Thyroid gland (tissue), 4 donors: ENCODE data around the gene MMP1. TPM values are rescaled to one million over a fixed set of nuclear protein-coding genes. Genes with fewer than 3 reads are reported as not detected.

Experiments used
- DNase-seq, 2 donors: peaks; one replicate each; pipeline ENCODE4 v3.0.0-alpha.2; 2019
- H3K27ac ChIP-seq, 3 donors: fragments of 200-600 bp; sonication (generic); 1 replicate in 2 of 3; 2 replicates in 1 of 3; pipeline ENCODE4 v1.5.1; 2016 to 2019; ENCODE audit warnings: mild to moderate bottlenecking in 1 of 3, moderate library complexity in 1 of 3
- H3K27me3 ChIP-seq: fragments of 200-600 bp; sonication (generic); one replicate; pipeline ENCODE4 v1.5.1; 2019
- H3K36me3 ChIP-seq, 2 donors: fragments of 200-600 bp; sonication (generic); one replicate each; pipeline ENCODE4 v1.5.1; 2016 to 2019
- H3K4me1 ChIP-seq, 2 donors: fragments of 200-600 bp; sonication (generic); one replicate each; pipeline ENCODE4 v1.5.1; 2017 to 2019
- H3K4me3 ChIP-seq, 3 donors: fragments of 200-600 bp; sonication (generic); replicated peaks in 1 of 3; 1 replicate in 2 of 3; 2 replicates in 1 of 3; pipeline ENCODE4 v1.5.1; 2016; ENCODE audit warnings: mild to moderate bottlenecking in 1 of 3
- H3K9me3 ChIP-seq: fragments of 200-600 bp; sonication (generic); one replicate; pipeline ENCODE4 v1.5.1; 2017
- POLR2A ChIP-seq, 2 donors: fragments of 450-650 bp; IDR thresholded peaks; one replicate each; pipeline ENCODE4 v1.6.1; 2017; ENCODE audit warnings: antibody characterized with exemption in 2 of 2, mild to moderate bottlenecking in 2 of 2, moderate library complexity in 1 of 2
- WGBS, 2 donors: methylation state at CpG; one replicate each; pipeline ENCODE4 v1.1.5; 2017; 5-methylcytosine and 5-hydroxymethylcytosine counted together
- intact Hi-C: fragments of 100-400 bp; cut with DNase I; formaldehyde crosslinking; loops from one replicate; pipeline ENCODE4 v1.15.1; 2023
- total RNA-seq, 4 donors: library from RNA; depleted of rRNA; stranded (reverse); fragments of >200 nt; gene quantifications; one replicate each; pipeline ENCODE4 v1.2.3, GENCODE V29; 2016
- TF ChIP-seq, protein P1 (sequence below), 6 experiments: fragments of 200-600 bp in 3 of 6; fragments of 450-650 bp in 3 of 6; sonication (generic) in 3 of 6; IDR thresholded peaks; one replicate each; pipeline ENCODE4 v1.5.1; 2016 to 2019; ENCODE audit warnings: antibody characterized with exemption in 6 of 6, mild to moderate bottlenecking in 2 of 6, inconsistent platforms in 1 of 6, moderate library complexity in 1 of 6

The MMP1 gene
- total RNA-seq, 4 donors from 2014 or later = not detected

GRCh38 chr11:102824556-102824955 is 26.6 kb upstream of the MMP1 start:
- intact Hi-C loops = no loop called here
- H3K4me3 ChIP-seq = no peak overlapping the region
- no peak for DNase-seq
- H3K4me1 ChIP-seq = no peaks in the 10 kb centered on the region
- no peaks in the 10 kb centered on the region for H3K36me3 ChIP-seq
- H3K27ac ChIP-seq = no peak overlapping the region
- H3K27me3 ChIP-seq = no peaks in the 10 kb centered on the region
- no peaks in the 10 kb centered on the region for H3K9me3 ChIP-seq
- WGBS, 2 donors = 96 to 98% methylated on average over 1 of the region's 1 CpG
- TF ChIP-seq POLR2A (IDR thresholded peaks at IDR 0.05) = no peak
- TF ChIP-seq, protein P1, sequence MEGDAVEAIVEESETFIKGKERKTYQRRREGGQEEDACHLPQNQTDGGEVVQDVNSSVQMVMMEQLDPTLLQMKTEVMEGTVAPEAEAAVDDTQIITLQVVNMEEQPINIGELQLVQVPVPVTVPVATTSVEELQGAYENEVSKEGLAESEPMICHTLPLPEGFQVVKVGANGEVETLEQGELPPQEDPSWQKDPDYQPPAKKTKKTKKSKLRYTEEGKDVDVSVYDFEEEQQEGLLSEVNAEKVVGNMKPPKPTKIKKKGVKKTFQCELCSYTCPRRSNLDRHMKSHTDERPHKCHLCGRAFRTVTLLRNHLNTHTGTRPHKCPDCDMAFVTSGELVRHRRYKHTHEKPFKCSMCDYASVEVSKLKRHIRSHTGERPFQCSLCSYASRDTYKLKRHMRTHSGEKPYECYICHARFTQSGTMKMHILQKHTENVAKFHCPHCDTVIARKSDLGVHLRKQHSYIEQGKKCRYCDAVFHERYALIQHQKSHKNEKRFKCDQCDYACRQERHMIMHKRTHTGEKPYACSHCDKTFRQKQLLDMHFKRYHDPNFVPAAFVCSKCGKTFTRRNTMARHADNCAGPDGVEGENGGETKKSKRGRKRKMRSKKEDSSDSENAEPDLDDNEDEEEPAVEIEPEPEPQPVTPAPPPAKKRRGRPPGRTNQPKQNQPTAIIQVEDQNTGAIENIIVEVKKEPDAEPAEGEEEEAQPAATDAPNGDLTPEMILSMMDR (IDR thresholded peaks at IDR 0.05) = no peak

GRCh38 chr11:102819491-102819890 is 21.5 kb upstream of the MMP1 start:
- intact Hi-C loops = no loop called here
- WGBS, 2 donors = 79 to 84% methylated on average over 6 of the region's 6 CpGs
- no peaks in the 10 kb centered on the region for H3K36me3 ChIP-seq
- H3K27ac ChIP-seq = no peak overlapping the region
- TF ChIP-seq POLR2A (IDR thresholded peaks at IDR 0.05) = no peak
- TF ChIP-seq, protein P1 (IDR thresholded peaks at IDR 0.05) = no peak
- DNase-seq = no peak
- H3K4me1 ChIP-seq = no peaks in the 10 kb centered on the region
- H3K27me3 ChIP-seq = no peaks in the 10 kb centered on the region
- H3K9me3 ChIP-seq = no peaks in the 10 kb centered on the region
- no peak overlapping the region for H3K4me3 ChIP-seq

DNA sequence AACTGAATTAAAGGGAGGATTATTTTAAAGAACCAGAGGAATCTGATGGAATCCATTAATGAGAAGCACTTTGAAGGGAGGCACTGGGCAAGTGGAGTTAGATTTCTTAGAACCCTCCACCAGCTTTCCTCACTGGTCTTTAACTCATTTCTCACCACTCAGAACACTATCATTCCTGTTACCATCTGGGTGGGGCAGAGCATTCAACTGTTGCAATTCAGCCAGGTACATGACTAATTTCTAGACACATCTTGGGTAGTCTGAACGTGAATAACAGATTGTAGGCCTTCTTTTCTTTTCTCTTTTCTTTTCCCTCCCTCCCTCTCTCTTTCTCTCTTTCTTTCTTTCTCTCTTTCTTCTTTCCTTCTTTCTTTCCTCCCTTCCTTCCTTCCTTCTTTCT is 15.5 kb upstream of the MMP1 start:
- Histone ChIP-seq H3K27ac (no peak overlapping the region), H3K9me3 (no peaks in the 10 kb centered on the region), H3K4me3 (no peak overlapping the region), H3K27me3 (no peaks in the 10 kb centered on the region), H3K36me3 (no peaks in the 10 kb centered on the region), H3K4me1 (no peaks in the 10 kb centered on the region)
- intact Hi-C loops = no loop called here
- no peak for TF ChIP-seq POLR2A (IDR thresholded peaks at IDR 0.05)
- TF ChIP-seq, protein P1 (IDR thresholded peaks at IDR 0.05) = no peak
- no peak for DNase-seq
- WGBS, 2 donors = 83 to 85% methylated on average over 1 of the region's 1 CpG

DNA sequence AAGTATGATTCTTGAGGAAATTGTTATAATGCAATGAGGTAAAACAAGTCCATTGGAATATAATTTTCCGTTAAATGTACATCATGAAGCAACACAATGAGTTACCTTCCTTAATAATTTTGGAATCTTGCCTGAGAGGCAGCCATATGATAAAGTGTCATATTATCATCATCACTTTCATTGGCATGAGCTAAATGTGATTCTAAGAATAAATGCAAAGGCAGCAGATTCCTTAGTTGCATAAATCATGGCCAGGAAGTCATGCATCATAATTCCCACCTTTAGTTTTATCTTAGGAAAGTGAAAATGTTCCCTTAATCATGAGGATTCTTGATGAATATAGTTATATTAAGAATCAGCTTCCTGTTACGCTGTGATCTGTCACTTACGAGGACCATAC is 14.2 kb upstream of the MMP1 start:
- Histone ChIP-seq H3K9me3 (no peaks in the 10 kb centered on the region), H3K4me3 (no peak overlapping the region), H3K27me3 (no peaks in the 10 kb centered on the region), H3K27ac (no peak overlapping the region), H3K36me3 (no peaks in the 10 kb centered on the region), H3K4me1 (no peaks in the 10 kb centered on the region)
- no peak for DNase-seq
- intact Hi-C loops = no loop called here
- TF ChIP-seq POLR2A (IDR thresholded peaks at IDR 0.05) = no peak
- TF ChIP-seq, protein P1 (IDR thresholded peaks at IDR 0.05) = no peak
- WGBS, 2 donors = 78 to 84% methylated on average over 3 of the region's 3 CpGs

DNA sequence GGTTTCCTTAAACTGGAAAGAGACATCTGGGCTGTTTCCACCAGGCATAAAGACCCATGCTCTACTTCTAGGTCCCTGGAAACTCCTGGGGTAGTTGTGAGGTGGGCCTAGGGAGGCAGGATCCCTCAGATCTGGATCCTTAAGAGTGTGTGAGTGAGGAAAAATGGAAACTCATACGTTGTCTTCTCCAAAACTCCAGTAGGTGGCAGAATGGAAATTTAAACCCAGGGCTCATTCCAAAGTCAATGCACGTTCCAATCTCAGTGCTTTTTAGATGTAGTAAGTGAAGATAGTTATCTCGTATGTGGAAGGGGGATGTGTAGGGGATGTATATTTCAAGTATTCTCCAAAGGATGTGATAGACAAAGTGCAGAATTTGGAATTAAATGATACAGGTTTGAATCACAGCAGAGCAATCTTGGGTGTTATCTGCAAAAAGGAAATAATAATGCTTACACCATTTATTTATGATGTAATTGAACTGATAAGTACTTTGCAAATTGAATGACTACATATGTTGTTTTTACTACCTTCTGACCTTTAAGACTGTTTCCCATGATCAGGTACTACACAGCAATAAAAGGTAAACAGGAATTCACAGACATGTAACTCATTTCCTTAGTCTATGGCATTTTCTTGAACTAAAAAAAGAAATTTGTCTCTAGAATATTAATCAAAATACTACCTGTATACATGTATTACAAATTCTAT is 13.1 kb upstream of the MMP1 start:
- intact Hi-C loops = no loop called here
- no peak overlapping the region for H3K27ac ChIP-seq
- 7 to 12% methylated on average over 3 of the region's 3 CpGs for WGBS, 2 donors

More for the DNA sequence above, 13.1 kb upstream of the MMP1 start:
- Histone ChIP-seq H3K36me3 (no peaks in the 10 kb centered on the region), H3K4me1 (no peaks in the 10 kb centered on the region), H3K9me3 (no peaks in the 10 kb centered on the region), H3K27me3 (no peaks in the 10 kb centered on the region), H3K4me3 (no peak overlapping the region)
- no peak for TF ChIP-seq POLR2A (IDR thresholded peaks at IDR 0.05)
- TF ChIP-seq, protein P1 (IDR thresholded peaks at IDR 0.05) = no peak
- DNase-seq = no peak
